Stimulated activated CD8-positive, alpha-beta memory T cell treated with anti-CD3 and anti-CD28 coated beads, Interleukin-2, amount 100 ng/mL, for 48 hours (primary cell): ENCODE measurements around the gene NQO2.

Source experiments
- DNase-seq, 2 donors: peaks; one replicate each; pipeline ENCODE4 v3.0.0-alpha.2; 2020; ENCODE audit warnings: low read depth in 2 of 2

NQO2 gene, protein sequence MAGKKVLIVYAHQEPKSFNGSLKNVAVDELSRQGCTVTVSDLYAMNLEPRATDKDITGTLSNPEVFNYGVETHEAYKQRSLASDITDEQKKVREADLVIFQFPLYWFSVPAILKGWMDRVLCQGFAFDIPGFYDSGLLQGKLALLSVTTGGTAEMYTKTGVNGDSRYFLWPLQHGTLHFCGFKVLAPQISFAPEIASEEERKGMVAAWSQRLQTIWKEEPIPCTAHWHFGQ

GRCh38 chr6:2999618-3000557 is at the start of gene NQO2:
Gene NQO2 (plus strand): TSS chr6:2999894. CDS start chr6:3006553, 6,659 bp downstream.
- peak; percentile 90 to 91 for DNase-seq

- no peak for DNase-seq
These were observed 49.0 kb upstream of the NQO2 start for GRCh38 chr6:2950713-2951112.

- DNase-seq, result no peak
These were observed 48.0 kb upstream of the NQO2 start for GRCh38 chr6:2951728-2952127.

DNA sequence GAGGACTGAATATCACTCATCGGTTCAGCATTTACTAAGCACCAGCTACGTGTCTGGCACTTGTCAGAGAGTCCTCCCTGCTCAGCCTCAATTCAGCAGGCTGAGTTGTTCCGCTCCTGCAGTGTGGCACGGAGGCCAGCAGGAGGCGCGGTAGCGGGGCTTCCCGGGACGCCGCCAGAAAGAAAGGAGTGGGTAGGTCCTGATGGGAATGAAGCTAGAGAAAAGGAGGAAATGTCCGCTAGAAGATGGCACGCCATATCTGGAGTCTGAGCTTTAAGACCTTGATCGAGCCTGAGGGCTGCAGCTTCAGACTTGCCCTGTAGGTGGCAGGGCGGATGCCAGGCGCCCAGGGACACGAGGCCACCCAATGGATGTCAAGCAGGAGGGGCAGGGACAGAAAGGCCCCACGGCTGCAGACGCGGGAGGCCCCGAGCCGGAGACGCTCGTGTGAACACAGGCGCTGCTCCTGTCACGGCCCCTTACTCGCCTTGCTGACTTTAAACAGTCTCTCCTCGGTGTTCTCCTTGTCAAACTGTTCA is 47.1 kb upstream of the NQO2 start:
- peak; percentile 40 to 47 for DNase-seq

DNA sequence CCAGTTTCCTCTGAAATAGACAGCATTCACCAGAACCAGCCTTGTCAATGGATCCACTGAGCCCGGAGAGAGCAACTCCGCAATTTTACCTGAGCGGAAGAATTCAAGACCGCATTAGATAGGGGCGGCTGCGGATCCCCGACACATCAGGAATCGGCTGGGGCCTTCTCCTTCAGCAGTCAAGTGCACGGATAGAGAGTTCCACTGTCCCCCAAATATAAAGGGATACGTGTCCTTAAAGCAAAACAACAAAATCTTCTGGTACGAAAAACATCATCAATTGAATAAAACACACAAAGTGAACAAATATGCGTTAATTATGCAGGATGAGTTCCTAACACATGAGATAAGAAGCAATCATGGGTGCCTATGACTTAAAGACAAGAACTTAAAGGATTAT is 46.6 kb upstream of the NQO2 start:
- DNase-seq, result no peak

- no peak for DNase-seq
These were observed 42.6 kb upstream of the NQO2 start for GRCh38 chr6:2956930-2957685.

GRCh38 chr6:2957696-2958330 is 41.9 kb upstream of the NQO2 start:
- DNase-seq, result no peak

DNA sequence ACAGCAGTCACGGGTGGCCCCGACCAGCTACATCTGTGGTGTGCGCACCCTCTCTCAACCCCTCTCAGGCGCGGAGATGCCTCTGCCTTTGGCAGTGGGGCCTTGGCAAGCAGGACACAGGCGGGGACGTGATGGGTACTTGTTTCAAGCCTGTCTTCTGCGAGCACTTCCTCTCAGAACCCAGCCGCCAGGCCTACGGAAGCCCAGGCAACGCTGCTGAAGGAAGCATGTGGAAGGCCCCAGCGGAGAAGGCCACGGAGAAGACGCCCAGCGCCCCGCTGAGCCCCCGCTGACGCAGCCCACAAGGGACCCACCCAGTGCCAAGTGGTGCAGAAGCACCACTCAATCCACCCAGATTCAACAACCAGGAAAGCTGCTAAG is 41.4 kb upstream of the NQO2 start:
- DNase-seq, result no peak

- DNase-seq, result no peak
These were observed 40.9 kb upstream of the NQO2 start for GRCh38 chr6:2958776-2959175.

DNA sequence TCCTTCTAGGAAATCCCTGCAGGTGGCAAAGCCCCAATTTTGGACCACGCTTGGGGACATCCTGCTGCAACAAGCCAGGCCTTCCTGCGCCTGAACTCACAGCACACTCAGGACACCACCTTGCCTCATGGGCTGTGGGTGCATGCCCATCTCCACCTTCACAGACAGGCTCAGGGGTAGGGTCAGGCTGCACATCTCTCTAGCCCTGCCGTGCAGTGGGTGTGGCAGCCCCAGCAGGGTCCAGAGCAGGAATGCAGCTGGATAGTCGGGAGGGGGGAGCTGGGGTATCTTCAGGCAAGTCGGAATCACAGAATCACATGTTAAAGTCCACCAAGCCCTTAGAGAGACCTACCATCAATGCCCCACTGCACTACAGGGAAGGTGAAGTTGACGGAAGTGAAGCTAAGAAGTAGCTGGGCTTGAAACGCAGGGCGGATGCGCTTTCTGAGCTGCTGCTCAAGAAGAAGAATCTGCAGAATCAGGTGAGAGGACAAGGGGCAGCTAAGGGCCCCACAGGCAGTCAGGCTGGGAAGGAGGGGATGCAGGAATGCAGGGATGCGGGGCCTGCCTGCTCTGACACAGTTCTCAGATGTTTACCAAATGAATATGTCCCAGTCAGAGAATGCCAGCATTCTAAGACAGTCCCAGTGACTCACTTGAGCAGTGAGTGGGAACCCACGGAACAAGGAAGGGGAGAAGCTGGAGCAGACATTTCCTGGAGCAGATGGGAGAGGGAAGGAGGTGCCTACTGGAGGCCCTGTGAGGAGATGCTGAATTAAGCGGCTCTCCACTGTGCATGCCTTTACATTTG is 39.6 kb upstream of the NQO2 start:
- DNase-seq, result no peak

GRCh38 chr6:2960935-2961334 is 38.8 kb upstream of the NQO2 start:
- no peak for DNase-seq

GRCh38 chr6:2961506-2961905 is 38.2 kb upstream of the NQO2 start:
- no peak for DNase-seq

DNA sequence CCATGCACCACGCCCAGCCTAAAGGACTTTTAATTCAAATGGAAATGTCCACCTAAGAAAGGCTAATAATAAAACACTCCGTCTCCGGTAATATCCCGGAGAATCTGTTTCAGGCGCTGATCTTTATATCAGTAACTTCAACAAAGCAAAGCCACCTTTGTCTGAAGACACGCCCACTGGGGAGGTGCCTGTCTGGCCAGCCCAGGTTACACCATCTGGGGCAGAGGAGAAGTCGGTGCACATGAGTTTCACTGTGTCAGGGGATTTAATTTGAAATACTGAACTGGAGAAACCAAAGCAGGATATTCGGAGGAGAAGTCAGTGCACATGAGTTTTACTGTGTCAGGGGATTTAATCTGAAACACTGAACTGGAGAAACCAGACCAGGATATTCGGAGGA is 37.7 kb upstream of the NQO2 start:
- DNase-seq, result no peak

DNA sequence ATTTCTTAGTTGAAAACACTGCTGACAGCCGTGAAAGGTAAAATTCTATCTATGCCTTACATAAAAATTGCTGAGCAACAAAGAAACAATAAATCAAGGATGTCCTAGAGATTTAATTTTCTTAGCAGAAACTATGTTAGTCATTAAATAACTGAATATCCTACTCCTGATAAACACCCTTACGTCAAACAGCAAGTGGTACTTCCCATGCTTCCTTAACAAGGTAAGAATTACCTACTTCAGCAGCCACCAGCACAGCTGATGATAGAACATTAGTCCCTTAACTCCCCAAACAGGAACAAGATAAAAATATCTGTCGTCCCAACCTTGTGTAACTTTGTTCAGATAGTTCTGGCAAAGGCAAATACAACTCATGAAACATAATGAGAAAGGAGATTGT is 37.1 kb upstream of the NQO2 start:
- no peak for DNase-seq

DNA sequence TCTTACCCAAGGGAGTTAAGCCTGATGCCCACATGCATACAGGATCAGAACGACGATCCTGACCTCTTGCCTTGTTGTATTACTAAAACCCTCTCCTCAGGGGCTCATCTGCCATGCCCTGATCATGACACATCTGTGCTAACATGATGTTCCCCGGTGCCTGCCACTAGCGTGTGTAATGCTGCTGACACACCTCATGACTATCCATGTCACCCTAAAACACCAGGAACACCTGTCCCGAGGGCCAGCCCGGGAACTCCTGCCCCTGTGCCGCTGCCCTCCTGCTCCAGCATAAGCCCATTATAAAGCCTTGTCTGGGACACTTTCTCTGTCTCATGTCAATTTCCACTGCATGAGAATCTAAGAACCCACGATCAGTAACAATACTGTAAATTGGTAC is 35.9 kb upstream of the NQO2 start:
- DNase-seq, result no peak

DNA sequence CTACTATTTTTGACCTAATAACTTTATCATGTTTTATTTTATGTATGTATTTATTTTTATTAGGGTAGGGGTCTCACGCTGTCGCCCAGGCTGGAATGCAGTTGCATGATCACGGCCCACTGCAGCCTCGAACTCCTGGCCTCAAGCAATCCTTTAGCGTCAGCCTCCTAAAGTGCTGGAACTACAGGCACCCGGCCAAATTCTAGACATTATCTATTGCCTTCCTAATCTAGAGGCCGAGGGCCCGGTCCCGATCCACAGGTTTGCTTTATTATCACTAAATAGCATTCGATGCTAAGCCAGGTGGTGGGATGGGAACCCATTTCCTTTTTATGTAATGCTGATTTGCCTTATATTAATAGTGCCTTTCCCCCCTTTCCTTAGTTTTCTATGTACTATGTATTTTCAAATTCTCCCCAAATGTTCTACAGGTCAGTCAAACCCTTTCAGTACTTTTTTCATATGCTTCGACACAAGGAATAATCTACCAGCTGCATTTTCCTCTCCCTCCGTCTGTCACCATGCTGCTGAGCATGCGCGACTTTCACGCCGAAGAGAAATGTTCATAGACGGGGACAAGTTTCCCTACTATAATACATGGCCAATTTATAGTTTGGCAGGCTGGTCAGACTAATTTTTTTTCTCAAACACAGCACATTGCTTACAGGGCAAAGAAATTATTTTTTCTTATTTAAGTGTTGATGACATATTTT is 34.7 kb upstream of the NQO2 start:
- DNase-seq, result no peak

GRCh38 chr6:2966347-2966746 is 33.3 kb upstream of the NQO2 start:
- no peak for DNase-seq

DNA sequence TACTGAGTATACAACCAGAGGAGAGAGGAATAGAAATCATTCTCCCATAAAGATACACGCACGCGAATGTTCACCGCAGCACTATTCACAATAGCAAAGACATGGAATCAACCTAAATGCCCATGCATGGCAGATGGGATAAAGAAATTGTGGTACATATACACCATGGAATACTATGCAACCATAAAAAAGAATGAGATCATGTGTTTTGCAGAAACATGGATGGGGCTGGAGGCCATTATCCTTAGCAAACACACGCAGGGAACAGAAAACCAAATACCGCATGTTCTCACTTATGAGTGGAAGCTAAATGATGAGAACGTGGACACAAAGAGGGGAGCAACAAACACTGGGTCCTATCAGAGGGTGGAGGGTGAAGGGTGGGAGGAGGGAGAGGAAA is 31.8 kb upstream of the NQO2 start:
- DNase-seq, result no peak

DNA sequence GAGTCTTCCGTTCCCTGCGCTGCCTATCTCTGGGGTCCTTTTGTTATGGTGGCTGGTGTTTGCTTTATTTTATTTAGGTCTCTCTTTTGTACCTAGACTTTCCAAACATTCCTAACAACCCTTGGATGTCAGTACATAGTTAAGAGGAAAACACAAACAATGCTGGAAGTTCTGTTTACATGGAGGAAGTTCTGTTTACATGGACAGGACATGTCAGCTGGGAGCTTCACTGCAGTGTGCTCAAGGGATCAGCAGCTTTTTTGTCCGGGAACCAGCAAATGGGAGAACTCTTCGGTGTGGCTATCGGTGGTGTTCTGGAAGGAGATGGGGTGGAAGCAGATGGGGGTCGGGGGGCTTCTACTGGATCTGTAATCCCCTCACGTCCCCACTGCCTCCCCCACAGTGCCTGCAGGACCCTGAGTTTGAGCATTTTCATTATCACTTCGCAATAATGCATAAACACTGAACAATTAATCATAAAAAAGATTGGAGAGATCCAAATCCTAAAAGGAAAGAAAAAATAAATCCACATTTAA is 31.0 kb upstream of the NQO2 start:
- no peak for DNase-seq

DNA sequence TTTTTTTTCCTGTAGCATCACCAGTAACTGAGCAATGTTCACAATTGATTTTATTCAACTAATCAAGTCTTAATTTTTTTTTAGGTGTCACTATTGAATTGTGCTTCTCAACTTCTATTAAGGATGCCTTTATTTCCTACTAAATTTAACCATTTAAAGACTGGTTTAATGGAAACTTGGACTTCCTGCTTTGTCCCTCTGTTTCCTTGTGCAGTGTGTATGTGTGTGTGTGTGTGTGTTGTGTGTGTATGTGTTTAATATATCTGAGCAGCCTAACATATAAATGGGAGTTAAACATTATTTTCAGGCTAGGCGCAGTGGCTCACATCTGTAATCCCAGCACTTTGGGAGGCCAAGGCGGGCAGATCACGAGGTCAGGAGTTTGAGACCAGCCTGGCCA is 30.1 kb upstream of the NQO2 start:
- no peak for DNase-seq
